IPS-NIHi7 (cell line): ENCODE data around the gene CLASP2.
"Not testable (repeated sequence)": the region's sequence is repeated elsewhere in the genome, so short reads cannot be mapped to it uniquely, and the experiment has no call there.

ENCODE experiments used
- DNase-seq: peaks from one replicate; pipeline ENCODE4 v3.0.0; 2012; ENCODE audit warnings: mixed read lengths; ENCODE audit errors: extremely low spot score

CLASP2 gene

GRCh38 chr3:33717866-33718594 is at the start of gene CLASP2:
CLASP2 (minus strand) TSS chr3:33718254; CDS start chr3:33718002, 252 bp downstream.
- peak; percentile 96 for DNase-seq

DNA sequence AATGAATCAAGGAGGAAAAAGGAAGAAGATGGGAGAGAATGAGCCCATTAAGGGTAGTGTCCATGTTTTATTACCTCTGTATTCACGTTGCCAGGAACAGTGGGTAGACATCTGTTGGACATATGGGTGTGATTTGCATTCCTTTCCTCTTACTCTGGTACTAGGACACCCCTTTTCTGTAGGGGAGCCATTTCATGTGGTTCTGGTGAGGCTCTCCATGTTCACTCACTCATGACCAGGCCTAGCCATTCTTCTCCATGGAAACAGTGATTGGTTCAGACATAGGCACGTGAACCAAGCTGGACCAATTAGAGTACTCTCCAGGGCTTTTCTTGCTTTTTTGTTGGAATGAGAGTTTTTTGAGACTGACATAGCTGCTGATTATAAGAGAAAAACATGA is 40.8 kb upstream of the CLASP2 start:
- no peak for DNase-seq

GRCh38 chr3:33758281-33758680 is 40.2 kb upstream of the CLASP2 start:
- DNase-seq, result no peak

DNA sequence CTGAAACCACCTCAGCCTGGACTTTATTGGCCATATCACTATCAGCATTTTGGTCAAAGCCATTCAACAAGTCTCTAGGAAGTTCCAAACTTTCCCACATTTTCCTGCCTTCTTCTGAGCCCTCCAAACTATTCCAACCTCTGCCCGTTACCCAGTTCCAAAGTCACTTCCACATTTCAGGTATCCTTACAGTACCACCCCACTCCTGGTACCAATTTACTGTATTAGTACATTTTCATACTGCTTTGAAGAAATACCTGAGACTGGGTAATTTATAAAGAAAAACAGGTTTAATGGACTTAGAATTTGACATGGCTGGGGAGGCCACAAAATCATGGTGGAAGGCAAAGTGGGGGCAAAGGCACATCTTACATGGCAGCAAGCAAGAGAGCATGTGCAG is 36.3 kb upstream of the CLASP2 start:
- not testable (repeated sequence) for DNase-seq

DNA sequence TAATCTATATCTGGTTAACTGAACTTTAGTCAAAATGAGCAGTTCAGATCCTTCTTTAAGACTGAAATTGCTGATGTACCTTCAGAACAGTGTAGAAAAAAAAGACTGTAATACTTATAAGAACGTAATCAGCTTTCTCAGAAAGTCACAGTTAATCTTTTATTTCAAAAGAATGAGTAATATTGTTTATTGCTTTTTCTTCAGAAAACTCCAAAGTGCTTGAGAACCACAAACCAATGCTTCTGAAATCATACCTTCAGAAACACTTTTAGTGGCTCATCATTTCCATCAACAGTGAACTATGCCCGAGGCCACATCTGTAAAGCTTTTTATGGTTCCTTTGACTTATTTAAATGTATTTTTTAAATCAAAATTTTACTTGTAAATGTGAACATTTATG is 33.3 kb upstream of the CLASP2 start:
- DNase-seq, result no peak

- DNase-seq, result no peak
Measured at GRCh38 chr3:33750211-33750548, 32.1 kb upstream of the CLASP2 start.

GRCh38 chr3:33749546-33750210 is 31.6 kb upstream of the CLASP2 start:
- no peak for DNase-seq

GRCh38 chr3:33746416-33747116 is 28.5 kb upstream of the CLASP2 start:
- no peak for DNase-seq

GRCh38 chr3:33737146-33737545 is 19.1 kb upstream of the CLASP2 start:
- DNase-seq, result no peak

- no peak for DNase-seq
Measured at GRCh38 chr3:33732394-33732793, 14.3 kb upstream of the CLASP2 start.

- DNase-seq, result no peak
Measured at GRCh38 chr3:33729993-33730392, 11.9 kb upstream of the CLASP2 start.

GRCh38 chr3:33724256-33724655 is 6.2 kb upstream of the CLASP2 start:
- DNase-seq, result no peak

- no peak for DNase-seq
Measured at GRCh38 chr3:33722626-33723370, 4.7 kb upstream of the CLASP2 start.

DNA sequence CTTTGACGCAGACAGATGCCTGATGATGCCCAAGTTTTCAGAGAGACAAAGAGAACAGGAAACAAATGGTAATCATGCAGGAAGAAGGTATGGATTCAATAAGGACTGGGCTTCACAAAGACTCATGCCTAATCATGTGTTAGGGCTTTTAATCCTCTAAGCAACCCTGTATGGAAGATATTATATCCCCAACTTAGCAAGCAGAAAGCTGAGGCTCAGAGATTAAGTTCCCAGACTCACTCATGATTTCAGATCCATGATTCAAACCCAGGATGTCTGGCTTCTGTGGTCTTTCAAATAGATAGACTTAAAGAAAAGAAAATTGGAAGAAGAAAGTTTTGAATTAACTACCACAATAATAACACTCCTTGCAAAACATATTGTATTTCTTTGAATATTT is 4.1 kb upstream of the CLASP2 start:
- no peak for DNase-seq

DNA sequence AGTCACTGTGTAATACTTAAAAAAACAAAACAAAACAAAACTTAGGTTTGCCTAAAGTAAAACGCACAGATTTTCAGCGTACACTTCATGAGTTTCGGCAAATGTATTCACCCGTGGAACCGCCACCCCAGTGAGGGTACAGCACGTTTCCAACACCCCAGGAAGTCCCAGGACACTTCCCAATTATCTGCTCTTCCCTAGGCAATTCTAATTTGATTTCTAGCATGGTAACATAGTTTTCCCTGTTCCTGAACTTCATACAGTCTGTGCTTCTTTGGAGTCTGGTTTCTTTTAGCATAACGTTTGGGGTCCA is 497 bp upstream of the CLASP2 start:
- DNase-seq, result no peak

GRCh38 chr3:33717616-33717865 is 513 bp downstream of the CLASP2 start:
- DNase-seq, result no peak

- DNase-seq, result no peak
Measured at GRCh38 chr3:33716227-33716626, 1.8 kb downstream of the CLASP2 start.

DNA sequence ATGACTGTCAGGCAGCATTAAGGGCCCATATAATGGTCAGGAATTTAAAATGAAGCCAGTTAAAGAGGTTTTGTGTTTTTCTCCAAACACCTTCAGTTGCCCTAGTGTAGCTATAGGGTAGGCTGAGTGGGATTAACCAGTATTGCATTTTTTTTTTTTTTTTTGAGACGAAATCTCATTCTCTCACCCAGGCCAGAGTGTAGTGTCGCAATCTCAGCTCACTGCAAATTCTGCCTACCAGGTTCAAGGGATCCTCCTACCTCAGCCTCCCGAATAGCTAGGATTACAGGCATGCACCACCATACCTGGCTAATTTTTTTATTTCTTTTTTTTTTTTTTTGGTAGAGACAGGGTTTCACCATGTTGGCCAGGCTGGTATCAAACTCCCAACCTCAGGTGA is 7.0 kb downstream of the CLASP2 start:
- no peak for DNase-seq

GRCh38 chr3:33706056-33706455 is 12.0 kb downstream of the CLASP2 start:
- DNase-seq, result no peak

DNA sequence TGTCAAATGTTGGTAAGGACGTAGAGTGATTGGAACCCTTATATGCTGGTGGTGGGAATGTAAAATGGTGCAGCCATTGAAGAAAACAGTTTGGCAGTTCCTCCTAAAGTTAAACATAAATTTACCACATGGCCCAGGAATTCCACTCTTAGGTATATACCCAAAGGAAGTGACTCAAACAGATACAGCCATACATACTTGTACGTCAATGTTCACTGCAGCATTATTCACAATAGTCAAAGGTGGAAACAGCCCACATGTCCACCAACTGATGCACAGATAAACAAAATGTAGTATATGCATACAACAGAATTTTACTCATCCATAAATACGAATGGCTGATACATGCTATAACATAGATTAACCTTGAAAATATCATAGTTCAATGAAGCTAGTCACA is 13.2 kb downstream of the CLASP2 start:
- no peak for DNase-seq

DNA sequence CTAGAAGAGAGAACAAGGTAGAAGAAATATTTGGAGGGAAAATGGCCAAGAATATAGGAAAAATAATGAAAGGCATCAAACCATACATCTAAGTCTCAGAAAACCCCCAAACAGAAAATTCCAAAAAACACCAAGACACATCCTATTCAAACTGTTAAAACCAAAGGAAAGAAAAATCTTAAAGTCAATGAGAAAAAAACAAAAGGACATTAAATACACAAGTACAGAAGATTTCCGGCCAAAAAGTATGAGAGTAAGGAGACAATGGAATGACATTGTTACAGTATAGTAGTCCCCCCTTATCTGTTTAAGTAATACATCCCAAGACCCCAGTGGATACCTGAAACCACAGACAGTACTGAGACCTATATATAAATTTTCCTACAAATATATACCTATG is 18.8 kb downstream of the CLASP2 start:
- no peak for DNase-seq

GRCh38 chr3:33694944-33695343 is 23.1 kb downstream of the CLASP2 start:
- DNase-seq, result no peak

GRCh38 chr3:33690341-33690740 is 27.7 kb downstream of the CLASP2 start:
- DNase-seq, result no peak
